Activated naive CD8-positive, alpha-beta T cell treated with anti-CD3 and anti-CD28 coated beads for 36 hours (primary cell): ENCODE results near the gene SPDYE4. TPM values are rescaled to one million over a fixed set of nuclear protein-coding genes. Genes with fewer than 3 reads are reported as not detected.

Experiments
- total RNA-seq, 2 experiments: library from RNA; stranded (reverse); gene quantifications; one replicate each; pipeline ENCODE4 v1.2.3, GENCODE V29; 2021

The SPDYE4 gene
- total RNA-seq, 2 experiments from 2014 or later: not detected

Other genes with a start within 250 kb of the SPDYE4 start
- gene MYH10, start 127.8 kb downstream of the SPDYE4 start, total RNA-seq: 10 to 100 TPM; 20.1 to 22.3 TPM
- gene CCDC42, start 13.7 kb downstream of the SPDYE4 start, total RNA-seq: under 1 TPM; 0.16 to 0.41 TPM
- not detected for gene MFSD6L, start 40.8 kb upstream of the SPDYE4 start, total RNA-seq
- 1 to 10 TPM in 1 of 2 experiments, under 1 TPM in 1; 0.88 to 1.0 TPM for gene PIK3R6, start 109.1 kb upstream of the SPDYE4 start, total RNA-seq
- gene PIK3R5, start 207.2 kb upstream of the SPDYE4 start, total RNA-seq: 10 to 100 TPM; 27.9 to 32.6 TPM